Endodermal cell (in vitro differentiated cells): ENCODE measurements around the gene TEX264. TPM values are rescaled to one million over a fixed set of nuclear protein-coding genes. Genes with fewer than 3 reads are reported as not detected.

ENCODE experiments used
- DNase-seq: peaks from one replicate; pipeline ENCODE4 v3.0.0-alpha.2; 2017
- H3K27ac ChIP-seq: 2 replicates; pipeline ENCODE4 v1.5.1; 2013; ENCODE audit warnings: mild to moderate bottlenecking, low read depth, low read length, moderate library complexity
- H3K27me3 ChIP-seq: 2 replicates; pipeline ENCODE4 v1.6.1; 2013; ENCODE audit warnings: mild to moderate bottlenecking, low read length, moderate library complexity; ENCODE audit not compliant: insufficient read depth, control insufficient read depth, poor library complexity, severe bottlenecking
- H3K36me3 ChIP-seq: 2 replicates; pipeline ENCODE4 v1.7.0; 2013; ENCODE audit warnings: mild to moderate bottlenecking, low read length, moderate library complexity; ENCODE audit not compliant: control insufficient read depth, insufficient read depth
- H3K4me1 ChIP-seq: one replicate; pipeline ENCODE4 v1.7.0; 2013; ENCODE audit warnings: low read length; ENCODE audit not compliant: control insufficient read depth, insufficient read depth
- H3K4me3 ChIP-seq: 2 replicates; pipeline ENCODE4 v1.5.1; 2013; ENCODE audit warnings: mild to moderate bottlenecking, low read length, moderate library complexity
- H3K9ac ChIP-seq: 2 replicates; pipeline ENCODE4 v1.6.1; 2013; ENCODE audit warnings: mild to moderate bottlenecking, low read length, moderate library complexity; ENCODE audit not compliant: poor library complexity, severe bottlenecking; ENCODE audit errors: extremely low read depth
- H3K9me3 ChIP-seq: 2 replicates; pipeline ENCODE4 v1.6.1; 2013; ENCODE audit warnings: mild to moderate bottlenecking, low read length, moderate library complexity; ENCODE audit not compliant: control insufficient read depth
- H3K27ac Mint-ChIP-seq: 2 replicates; pipeline ENCODE4 v1.8.0; 2020; ENCODE audit warnings: mixed read lengths
- H3K27me3 Mint-ChIP-seq: 2 replicates; pipeline ENCODE4 v1.8.0; 2021; ENCODE audit warnings: mild to moderate bottlenecking, mixed read lengths; ENCODE audit not compliant: insufficient read depth
- H3K36me3 Mint-ChIP-seq: 2 replicates; pipeline ENCODE4 v1.8.0; 2020; ENCODE audit warnings: low read depth, mixed read lengths
- H3K4me1 Mint-ChIP-seq: 2 replicates; pipeline ENCODE4 v1.8.0; 2020; ENCODE audit warnings: mixed read lengths
- H3K4me3 Mint-ChIP-seq: 2 replicates; pipeline ENCODE4 v1.8.0; 2020; ENCODE audit warnings: mild to moderate bottlenecking, moderate library complexity, mixed read lengths
- H3K9me3 Mint-ChIP-seq: 2 replicates; pipeline ENCODE4 v1.8.0; 2020; ENCODE audit warnings: mild to moderate bottlenecking, mixed read lengths
- CTCF ChIP-seq: fragments of 200-600 bp; sonication (generic); conservative IDR thresholded peaks from 2 replicates; pipeline ENCODE4 v1.5.0; 2021; ENCODE audit warnings: antibody characterized with exemption, mild to moderate bottlenecking
- WGBS, 2 experiments: methylation state at CpG; one replicate each; pipeline versions ENCODE4 v1.1.5 to v1.1.7; 2013; ENCODE audit warnings: missing lambda C conversion rate in 2 of 2, mixed read lengths in 1 of 2; ENCODE audit not compliant: insufficient coverage in 1 of 2, insufficient read length in 1 of 2; 5-methylcytosine and 5-hydroxymethylcytosine counted together
- total RNA-seq, 2 donors: library from RNA; stranded (reverse); fragmentation: NEBNext Ultra II Directional in 1 of 2; extraction: Animal tissue kit (Norgen Biotek cat#: 25700) in 1 of 2; gene quantifications; 2 replicates in 1 of 2; 3 replicates in 1 of 2; pipeline ENCODE4 v1.2.1, GENCODE V29; 2021

Gene TEX264
- total RNA-seq, 2 donors from 2014 or later: 21.1 to 24.9 TPM

GRCh38 chr3:51706788-51707731 lies 36.0 kb downstream of the TEX264 start, which contains the start of gene GRM2:
Gene GRM2, plus strand, starts transcription at chr3:51707068. Its CDS starts 1,916 bp downstream, at chr3:51708984.
- H3K9ac ChIP-seq: peak within 1 kb of the TSS; percentile 61
- no peaks in the 10 kb centered on the region for H3K36me3 ChIP-seq
- Mint-ChIP-seq H3K27ac (no peak within 1 kb of the TSS), H3K36me3 (peaks cover 11% of the 10 kb centered on the region), H3K9me3 (no peaks in the 10 kb centered on the region), H3K27me3 (peaks cover 28% of the 10 kb centered on the region), H3K4me1 (peaks cover 8% of the 10 kb centered on the region), H3K4me3 (peak within 1 kb of the TSS; percentile 69)
- peak; percentile 98 for DNase-seq
- TF ChIP-seq CTCF: no peak
- peak within 1 kb of the TSS; percentile 80 for H3K4me3 ChIP-seq
- peaks cover 8% of the 10 kb centered on the region for H3K4me1 ChIP-seq
- H3K27ac ChIP-seq: no peak within 1 kb of the TSS
- H3K27me3 ChIP-seq: peaks cover 21% of the 10 kb centered on the region
- 2 to 3% methylated on average over 25 to 68 of the region's 69 CpGs for WGBS, 2 experiments
- no peaks in the 10 kb centered on the region for H3K9me3 ChIP-seq

- H3K27me3 Mint-ChIP-seq: peaks cover 28% of the 10 kb centered on the region
- DNase-seq: peak; percentile 40
These were observed 37.3 kb downstream of the TEX264 start for GRCh38 chr3:51708216-51708845.

More at GRCh38 chr3:51708216-51708845, 37.3 kb downstream of the TEX264 start:
- Mint-ChIP-seq H3K4me1 (peaks cover 8% of the 10 kb centered on the region), H3K27ac (no peak overlapping the region), H3K4me3 (peak overlapping the region; percentile 69), H3K36me3 (peaks cover 11% of the 10 kb centered on the region), H3K9me3 (no peaks in the 10 kb centered on the region)
- Histone ChIP-seq H3K9ac (no peak overlapping the region), H3K27me3 (peaks cover 21% of the 10 kb centered on the region), H3K4me1 (peaks cover 8% of the 10 kb centered on the region), H3K36me3 (peaks cover 8% of the 10 kb centered on the region), H3K9me3 (no peaks in the 10 kb centered on the region), H3K27ac (no peak overlapping the region), H3K4me3 (peak overlapping the region; percentile 80)
- no peak for TF ChIP-seq CTCF
- WGBS, 2 experiments: 80 to 87% methylated on average over 3 of the region's 3 CpGs
